Nephron (organoid): ENCODE measurements around the gene SFMBT1.
A peak's percentile ranks its signal among the peaks of the same experiment; 100 is the strongest.

Experiments used
- H3K27ac Mint-ChIP-seq, 3 experiments: 2 replicates each; pipeline ENCODE4 v1.8.0; 2020; ENCODE audit warnings: mixed read lengths in 3 of 3, mild to moderate bottlenecking in 2 of 3, moderate library complexity in 1 of 3
- H3K27me3 Mint-ChIP-seq: 2 replicates; pipeline ENCODE4 v1.8.0; 2021; ENCODE audit warnings: low read depth, mild to moderate bottlenecking, moderate library complexity, mixed read lengths
- H3K36me3 Mint-ChIP-seq: 2 replicates; pipeline ENCODE4 v1.8.0; 2020; ENCODE audit warnings: low read depth, mixed read lengths
- H3K4me1 Mint-ChIP-seq: 2 replicates; pipeline ENCODE4 v1.8.0; 2020; ENCODE audit warnings: mixed read lengths
- H3K4me3 Mint-ChIP-seq, 3 experiments: 2 replicates each; pipeline ENCODE4 v1.8.0; 2020; ENCODE audit warnings: mild to moderate bottlenecking in 3 of 3, mixed read lengths in 3 of 3, moderate library complexity in 2 of 3
- H3K9me3 Mint-ChIP-seq: 2 replicates; pipeline ENCODE4 v1.8.0; 2020; ENCODE audit warnings: mixed read lengths
- CTCF ChIP-seq, 3 experiments: fragments of 200-600 bp; sonication (generic); IDR thresholded peaks; one replicate each; pipeline ENCODE4 v1.5.0; 2021; ENCODE audit warnings: antibody characterized with exemption in 3 of 3; ENCODE audit not compliant: unreplicated experiment in 3 of 3

Gene SFMBT1

GRCh38 chr3:52897130-52898122 lies 148.4 kb downstream of the SFMBT1 start, which contains the start of gene STIMATE:
TSS of gene STIMATE (minus strand) at chr3:52897548. CDS start at chr3:52897450, 98 bp downstream.
- Mint-ChIP-seq H3K27ac (peak within 1 kb of the TSS; percentile 7 to 43 (median 19)), H3K4me3 (peak within 1 kb of the TSS; percentile 94 to 96 (median 94)), H3K9me3 (no peaks in the 10 kb centered on the region), H3K36me3 (no peaks in the 10 kb centered on the region), H3K27me3 (no peaks in the 10 kb centered on the region), H3K4me1 (peaks cover 36% of the 10 kb centered on the region)
- TF ChIP-seq CTCF (IDR thresholded peaks at IDR 0.05; ENCODE audit: unreplicated experiment in 3 of 3), result no peak

GRCh38 chr3:52896613-52897012 lies 149.3 kb downstream of the SFMBT1 start:
- Mint-ChIP-seq H3K4me3 (peak overlapping the region; percentile 94 to 96 (median 94)), H3K4me1 (peaks cover 44% of the 10 kb centered on the region), H3K27ac (peak overlapping the region; percentile 7 to 43 (median 19)), H3K27me3 (no peaks in the 10 kb centered on the region), H3K9me3 (no peaks in the 10 kb centered on the region), H3K36me3 (no peaks in the 10 kb centered on the region)
- no peak for TF ChIP-seq CTCF (IDR thresholded peaks at IDR 0.05; ENCODE audit: unreplicated experiment in 3 of 3)

GRCh38 chr3:52896151-52896550 lies 149.7 kb downstream of the SFMBT1 start:
- no peaks in the 10 kb centered on the region for H3K9me3 Mint-ChIP-seq
- no peak for TF ChIP-seq CTCF (IDR thresholded peaks at IDR 0.05; ENCODE audit: unreplicated experiment in 3 of 3)
- H3K27ac Mint-ChIP-seq, result peak overlapping the region in 1 of 3 experiments; percentile 7
- peak overlapping the region; percentile 94 to 96 (median 94) for H3K4me3 Mint-ChIP-seq
- peaks cover 46% of the 10 kb centered on the region for H3K4me1 Mint-ChIP-seq
- H3K36me3 Mint-ChIP-seq, result no peaks in the 10 kb centered on the region
- no peaks in the 10 kb centered on the region for H3K27me3 Mint-ChIP-seq

GRCh38 chr3:52895418-52895817 lies 150.5 kb downstream of the SFMBT1 start:
- no peaks in the 10 kb centered on the region for H3K27me3 Mint-ChIP-seq
- no peak overlapping the region for H3K27ac Mint-ChIP-seq
- no peaks in the 10 kb centered on the region for H3K36me3 Mint-ChIP-seq

DNA sequence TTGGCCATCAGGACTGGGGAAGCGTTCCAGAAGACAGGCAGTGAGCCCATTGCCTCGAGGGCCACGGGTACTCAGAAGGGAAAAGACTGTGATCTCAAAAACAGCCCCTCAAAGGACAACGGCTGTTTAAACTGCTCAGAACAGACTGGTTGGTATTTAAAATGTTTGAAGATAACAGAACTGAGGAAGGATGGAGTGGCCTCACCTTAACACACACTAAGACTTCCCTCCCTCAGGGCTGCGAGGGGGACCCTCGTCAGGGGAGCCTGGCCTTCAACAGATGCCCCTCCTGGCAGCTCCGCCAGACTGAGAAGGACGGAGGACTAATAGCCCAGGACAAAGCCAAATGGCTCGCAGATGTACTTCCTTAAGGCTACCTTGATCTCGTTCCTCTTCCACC lies 151.1 kb downstream of the SFMBT1 start:
- no peak for TF ChIP-seq CTCF (IDR thresholded peaks at IDR 0.05; ENCODE audit: unreplicated experiment in 3 of 3)
- H3K27me3 Mint-ChIP-seq, result no peaks in the 10 kb centered on the region
- H3K4me3 Mint-ChIP-seq, result peak overlapping the region in 2 of 3 experiments; percentile 64 to 96
- no peak overlapping the region for H3K27ac Mint-ChIP-seq
- peaks cover 46% of the 10 kb centered on the region for H3K4me1 Mint-ChIP-seq
- no peaks in the 10 kb centered on the region for H3K36me3 Mint-ChIP-seq
- H3K9me3 Mint-ChIP-seq, result no peaks in the 10 kb centered on the region

More at GRCh38 chr3:52895418-52895817, 150.5 kb downstream of the SFMBT1 start:
- peak overlapping the region; percentile 94 to 96 (median 94) for H3K4me3 Mint-ChIP-seq
- no peaks in the 10 kb centered on the region for H3K9me3 Mint-ChIP-seq
- no peak for TF ChIP-seq CTCF (IDR thresholded peaks at IDR 0.05; ENCODE audit: unreplicated experiment in 3 of 3)
- H3K4me1 Mint-ChIP-seq, result peaks cover 46% of the 10 kb centered on the region
